Natural killer cell (primary cell): ENCODE data around the gene SIPA1L3. TPM values are rescaled to one million over a fixed set of nuclear protein-coding genes. Genes with fewer than 3 reads are reported as not detected.

Source experiments
- ATAC-seq, 3 donors: fragments of 150-1000 bp in 2 of 3; fragments of 200-7000 bp in 1 of 3; cut with Tn5 transposase; 1 replicate in 1 of 3; 2 replicates in 2 of 3; pipeline ENCODE4 v1.10.0; 2021; ENCODE audit warnings: mild to moderate bottlenecking in 2 of 3, moderate library complexity in 2 of 3
- DNase-seq, 2 donors: peaks; one replicate each; pipeline versions ENCODE4 v3.0.0 to v3.0.0-alpha.2; 2013 to 2021; ENCODE audit warnings: mixed read lengths in 1 of 2
- H3K27ac ChIP-seq: one replicate; pipeline ENCODE4 v1.5.1; 2013; ENCODE audit warnings: mild to moderate bottlenecking, low read length
- H3K27me3 ChIP-seq: one replicate; pipeline ENCODE4 v1.6.1; 2013; ENCODE audit warnings: low read length; ENCODE audit not compliant: control insufficient read depth, insufficient read depth
- H3K36me3 ChIP-seq: one replicate; pipeline ENCODE4 v1.6.1; 2013; ENCODE audit warnings: low read length; ENCODE audit not compliant: control insufficient read depth, insufficient read depth
- H3K4me1 ChIP-seq: one replicate; pipeline ENCODE4 v1.6.1; 2013; ENCODE audit warnings: low read length; ENCODE audit not compliant: control insufficient read depth, insufficient read depth
- H3K4me3 ChIP-seq: one replicate; pipeline ENCODE4 v1.5.1; 2013; ENCODE audit warnings: low read length
- H3K9me3 ChIP-seq: one replicate; pipeline ENCODE4 v1.6.1; 2013; ENCODE audit warnings: low read length; ENCODE audit not compliant: control insufficient read depth, insufficient read depth
- H3K27ac Mint-ChIP-seq, 2 donors: one replicate each; pipeline ENCODE4 v1.8.0; 2022; ENCODE audit warnings: mild to moderate bottlenecking in 2 of 2, mixed read lengths in 2 of 2, moderate library complexity in 1 of 2
- H3K27me3 Mint-ChIP-seq, 2 donors: one replicate each; pipeline ENCODE4 v1.8.0; 2022; ENCODE audit warnings: low read depth in 2 of 2, mixed read lengths in 2 of 2
- H3K36me3 Mint-ChIP-seq: one replicate; pipeline ENCODE4 v1.8.0; 2022; ENCODE audit warnings: mixed read lengths
- H3K4me1 Mint-ChIP-seq, 2 donors: one replicate each; pipeline ENCODE4 v1.8.0; 2022; ENCODE audit warnings: mixed read lengths in 2 of 2
- H3K4me3 Mint-ChIP-seq: one replicate; pipeline ENCODE4 v1.8.0; 2022; ENCODE audit warnings: mild to moderate bottlenecking, moderate library complexity, mixed read lengths
- H3K9me3 Mint-ChIP-seq, 2 donors: one replicate each; pipeline ENCODE4 v1.8.0; 2022; ENCODE audit warnings: mixed read lengths in 2 of 2
- WGBS: methylation state at CpG from one replicate; pipeline ENCODE4 v1.1.7; 2013; ENCODE audit warnings: missing lambda C conversion rate; ENCODE audit not compliant: insufficient coverage; 5-methylcytosine and 5-hydroxymethylcytosine counted together
- intact Hi-C: fragments of 100-400 bp; cut with micrococcal nuclease; formaldehyde crosslinking; loops from one replicate; pipeline ENCODE4 v1.14.2; 2022
- total RNA-seq, 4 donors: library from RNA; stranded (reverse); fragments of 120-200 nt in 1 of 4; gene quantifications; one replicate each; pipeline versions ENCODE4 v1.2.3 to v1.2.4, GENCODE V29; 2013 to 2022
- TF ChIP-seq, protein P1 (sequence below): fragments of 200-600 bp; IDR thresholded peaks from one replicate; pipeline ENCODE4 v1.8.0; 2022; ENCODE audit warnings: antibody characterized with exemption

The SIPA1L3 gene
- total RNA-seq, 3 donors from 2014 or later (not counting 1 experiment from before 2014, with no cell fraction given), result 34.4 to 35.8 (median 35.4) TPM

GRCh38 chr19:37942516-37942902, 35.5 kb downstream of the SIPA1L3 start:
- Mint-ChIP-seq H3K4me3 (no peak overlapping the region), H3K9me3 (no peaks in the 10 kb centered on the region), H3K27me3 (no peaks in the 10 kb centered on the region), H3K4me1 (peaks cover 14 to 22% of the 10 kb centered on the region in 2 donors), H3K27ac (no peak overlapping the region), H3K36me3 (no peaks in the 10 kb centered on the region)
- WGBS, result 90% methylated on average over 6 of the region's 6 CpGs
- H3K4me3 ChIP-seq, result no peak overlapping the region
- intact Hi-C loops, result no loop called here
- no peaks in the 10 kb centered on the region for H3K36me3 ChIP-seq
- no peak for ATAC-seq
- H3K9me3 ChIP-seq, result no peaks in the 10 kb centered on the region
- DNase-seq, result no peak
- H3K4me1 ChIP-seq, result no peaks in the 10 kb centered on the region
- H3K27ac ChIP-seq, result no peak overlapping the region
- no peaks in the 10 kb centered on the region for H3K27me3 ChIP-seq
- TF ChIP-seq, protein P1, sequence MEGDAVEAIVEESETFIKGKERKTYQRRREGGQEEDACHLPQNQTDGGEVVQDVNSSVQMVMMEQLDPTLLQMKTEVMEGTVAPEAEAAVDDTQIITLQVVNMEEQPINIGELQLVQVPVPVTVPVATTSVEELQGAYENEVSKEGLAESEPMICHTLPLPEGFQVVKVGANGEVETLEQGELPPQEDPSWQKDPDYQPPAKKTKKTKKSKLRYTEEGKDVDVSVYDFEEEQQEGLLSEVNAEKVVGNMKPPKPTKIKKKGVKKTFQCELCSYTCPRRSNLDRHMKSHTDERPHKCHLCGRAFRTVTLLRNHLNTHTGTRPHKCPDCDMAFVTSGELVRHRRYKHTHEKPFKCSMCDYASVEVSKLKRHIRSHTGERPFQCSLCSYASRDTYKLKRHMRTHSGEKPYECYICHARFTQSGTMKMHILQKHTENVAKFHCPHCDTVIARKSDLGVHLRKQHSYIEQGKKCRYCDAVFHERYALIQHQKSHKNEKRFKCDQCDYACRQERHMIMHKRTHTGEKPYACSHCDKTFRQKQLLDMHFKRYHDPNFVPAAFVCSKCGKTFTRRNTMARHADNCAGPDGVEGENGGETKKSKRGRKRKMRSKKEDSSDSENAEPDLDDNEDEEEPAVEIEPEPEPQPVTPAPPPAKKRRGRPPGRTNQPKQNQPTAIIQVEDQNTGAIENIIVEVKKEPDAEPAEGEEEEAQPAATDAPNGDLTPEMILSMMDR, result no peak

DNA sequence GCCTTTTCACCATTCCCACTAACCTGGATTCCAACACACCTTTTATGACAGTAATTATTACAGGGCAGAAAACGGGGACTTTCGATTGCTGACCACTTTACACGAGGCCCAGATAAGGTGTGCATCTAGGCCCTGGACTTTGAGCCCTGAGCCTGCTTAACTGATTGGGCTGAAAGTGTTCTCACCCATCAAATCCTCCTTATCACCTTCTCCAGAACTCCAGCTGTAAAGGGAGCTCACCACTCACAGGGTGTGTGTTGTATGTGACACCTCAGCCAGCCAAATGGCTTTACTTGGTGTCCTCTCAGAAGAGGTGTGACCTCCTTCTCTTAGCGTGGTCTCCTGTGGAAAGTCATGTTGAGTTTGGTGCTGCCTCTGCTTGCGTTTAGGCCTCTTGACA, 36.5 kb downstream of the SIPA1L3 start:
- H3K4me1 ChIP-seq, result no peaks in the 10 kb centered on the region
- ATAC-seq (no peak), DNase-seq (no peak)
- H3K9me3 ChIP-seq, result no peaks in the 10 kb centered on the region
- no peaks in the 10 kb centered on the region for H3K36me3 ChIP-seq
- intact Hi-C loops, result no loop called here
- H3K4me3 ChIP-seq, result no peak overlapping the region
- TF ChIP-seq, protein P1, result no peak
- H3K9me3 Mint-ChIP-seq, result no peaks in the 10 kb centered on the region
- H3K36me3 Mint-ChIP-seq, result no peaks in the 10 kb centered on the region
- H3K27me3 Mint-ChIP-seq, result no peaks in the 10 kb centered on the region
- WGBS, result 91% methylated on average over 5 of the region's 5 CpGs
- no peak overlapping the region for H3K27ac Mint-ChIP-seq
- peaks cover 14 to 18% of the 10 kb centered on the region in 2 donors for H3K4me1 Mint-ChIP-seq
- H3K4me3 Mint-ChIP-seq, result no peak overlapping the region
- H3K27me3 ChIP-seq, result no peaks in the 10 kb centered on the region
- no peak overlapping the region for H3K27ac ChIP-seq

DNA sequence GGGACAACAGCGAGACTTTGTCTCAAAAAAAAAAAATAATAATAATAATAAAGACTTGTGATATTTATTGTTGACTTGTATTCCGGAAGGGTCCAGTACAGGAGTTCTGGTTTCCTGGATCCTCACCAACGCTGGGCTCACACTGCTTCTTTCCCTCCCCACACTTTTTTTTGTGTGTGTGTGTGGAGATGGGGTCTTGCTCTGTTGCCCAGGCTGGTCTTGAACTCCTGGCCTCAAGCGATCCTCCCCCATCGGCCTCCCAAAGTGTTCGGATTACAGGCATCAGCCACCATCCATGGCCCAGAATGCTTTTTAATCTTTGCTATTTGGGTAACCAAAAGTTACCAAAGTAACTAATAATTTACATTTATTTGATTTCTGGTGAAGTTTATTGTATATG, 39.1 kb downstream of the SIPA1L3 start:
- Mint-ChIP-seq H3K27me3 (no peaks in the 10 kb centered on the region), H3K9me3 (no peaks in the 10 kb centered on the region), H3K4me1 (peaks cover 14 to 22% of the 10 kb centered on the region in 2 donors), H3K27ac (no peak overlapping the region), H3K36me3 (no peaks in the 10 kb centered on the region), H3K4me3 (no peak overlapping the region)
- Histone ChIP-seq H3K4me1 (peaks cover 4% of the 10 kb centered on the region), H3K36me3 (no peaks in the 10 kb centered on the region), H3K27me3 (no peaks in the 10 kb centered on the region), H3K4me3 (no peak overlapping the region), H3K27ac (no peak overlapping the region), H3K9me3 (no peaks in the 10 kb centered on the region)
- TF ChIP-seq, protein P1, result no peak
- no peak for DNase-seq
- WGBS, result 100% methylated on average over 3 of the region's 6 CpGs
- no peak for ATAC-seq
- intact Hi-C loops, result no loop called here

- Mint-ChIP-seq H3K27ac (no peak overlapping the region), H3K4me1 (peaks cover 9 to 13% of the 10 kb centered on the region in 2 donors)
Measured at GRCh38 chr19:37947778-37948177, 40.8 kb downstream of the SIPA1L3 start.

More at GRCh38 chr19:37947778-37948177, 40.8 kb downstream of the SIPA1L3 start:
- Histone ChIP-seq H3K36me3 (no peaks in the 10 kb centered on the region), H3K4me1 (peaks cover 4% of the 10 kb centered on the region), H3K27ac (no peak overlapping the region), H3K27me3 (no peaks in the 10 kb centered on the region), H3K4me3 (no peak overlapping the region), H3K9me3 (no peaks in the 10 kb centered on the region)
- intact Hi-C loops, result no loop called here
- Mint-ChIP-seq H3K9me3 (no peaks in the 10 kb centered on the region), H3K4me3 (no peak overlapping the region), H3K27me3 (no peaks in the 10 kb centered on the region), H3K36me3 (no peaks in the 10 kb centered on the region)
- ATAC-seq, result no peak
- DNase-seq, result no peak
- TF ChIP-seq, protein P1, result no peak
- WGBS, result 93% methylated on average over 5 of the region's 5 CpGs
